ENCODE measurements around the gene NKAIN2.

Gene NKAIN2

DNA sequence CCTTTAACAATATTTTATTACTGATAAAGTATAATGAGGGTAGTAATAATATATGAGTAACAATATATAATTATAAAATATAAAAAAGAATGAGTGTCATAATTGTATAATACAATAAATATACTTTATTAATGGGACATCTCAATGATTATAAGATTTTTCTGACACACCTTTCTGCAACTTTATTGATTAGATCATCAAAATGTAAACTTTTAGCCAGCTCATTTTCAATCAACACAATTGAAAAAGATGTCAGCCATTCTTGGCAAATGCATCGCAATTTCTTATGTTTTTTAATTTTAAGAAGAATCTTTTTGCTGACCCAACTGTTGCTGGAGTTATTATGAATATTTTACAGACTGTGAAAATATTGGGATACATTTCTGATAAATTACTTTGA, 1026.2 kb downstream of the NKAIN2 start:
- TF ChIP-seq, protein P1, sequence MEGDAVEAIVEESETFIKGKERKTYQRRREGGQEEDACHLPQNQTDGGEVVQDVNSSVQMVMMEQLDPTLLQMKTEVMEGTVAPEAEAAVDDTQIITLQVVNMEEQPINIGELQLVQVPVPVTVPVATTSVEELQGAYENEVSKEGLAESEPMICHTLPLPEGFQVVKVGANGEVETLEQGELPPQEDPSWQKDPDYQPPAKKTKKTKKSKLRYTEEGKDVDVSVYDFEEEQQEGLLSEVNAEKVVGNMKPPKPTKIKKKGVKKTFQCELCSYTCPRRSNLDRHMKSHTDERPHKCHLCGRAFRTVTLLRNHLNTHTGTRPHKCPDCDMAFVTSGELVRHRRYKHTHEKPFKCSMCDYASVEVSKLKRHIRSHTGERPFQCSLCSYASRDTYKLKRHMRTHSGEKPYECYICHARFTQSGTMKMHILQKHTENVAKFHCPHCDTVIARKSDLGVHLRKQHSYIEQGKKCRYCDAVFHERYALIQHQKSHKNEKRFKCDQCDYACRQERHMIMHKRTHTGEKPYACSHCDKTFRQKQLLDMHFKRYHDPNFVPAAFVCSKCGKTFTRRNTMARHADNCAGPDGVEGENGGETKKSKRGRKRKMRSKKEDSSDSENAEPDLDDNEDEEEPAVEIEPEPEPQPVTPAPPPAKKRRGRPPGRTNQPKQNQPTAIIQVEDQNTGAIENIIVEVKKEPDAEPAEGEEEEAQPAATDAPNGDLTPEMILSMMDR (IDR thresholded peaks at IDR 0.05; ENCODE audit: low read depth, low read length): no peak
- no peak overlapping the region for H3K4me3 ChIP-seq (ENCODE audit: low read depth, low read length)

DNA sequence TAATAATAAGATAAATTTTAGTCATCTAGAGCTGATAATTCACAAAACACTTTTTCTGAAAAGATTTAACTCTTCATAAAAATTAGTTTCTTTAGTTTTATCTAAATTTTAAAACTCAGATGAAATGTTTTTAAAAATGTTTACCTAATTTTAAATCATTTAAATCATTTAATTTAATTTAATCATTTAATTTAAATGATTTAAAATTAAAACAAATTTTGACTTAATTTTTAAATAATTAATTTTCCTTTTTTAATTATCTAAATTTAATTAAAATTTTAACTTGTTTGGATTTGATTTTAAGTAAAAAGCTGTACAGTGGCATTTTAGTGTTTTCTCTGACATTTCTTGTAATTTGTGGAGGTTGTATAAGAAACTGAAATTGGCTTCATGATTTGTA, 1026.8 kb downstream of the NKAIN2 start:
- TF ChIP-seq, protein P1 (IDR thresholded peaks at IDR 0.05; ENCODE audit: low read depth, low read length): no peak
- no peak overlapping the region for H3K4me3 ChIP-seq (ENCODE audit: low read depth, low read length)

GRCh38 chr6:124854338-124854922, 1050.8 kb downstream of the NKAIN2 start:
- TF ChIP-seq, protein P1 (IDR thresholded peaks at IDR 0.05; ENCODE audit: low read depth, low read length): no peak
- no peak overlapping the region for H3K4me3 ChIP-seq (ENCODE audit: low read depth, low read length)

- TF ChIP-seq, protein P1 (IDR thresholded peaks at IDR 0.05; ENCODE audit: low read depth, low read length): no peak
- H3K4me3 ChIP-seq (ENCODE audit: low read depth, low read length): no peak overlapping the region
Observed at GRCh38 chr6:124857746-124858145, 1054.1 kb downstream of the NKAIN2 start.

GRCh38 chr6:124858564-124858963, 1054.9 kb downstream of the NKAIN2 start:
- TF ChIP-seq, protein P1 (IDR thresholded peaks at IDR 0.05; ENCODE audit: low read depth, low read length): no peak
- H3K4me3 ChIP-seq (ENCODE audit: low read depth, low read length): no peak overlapping the region

GRCh38 chr6:124859366-124859765, 1055.7 kb downstream of the NKAIN2 start:
- TF ChIP-seq, protein P1 (IDR thresholded peaks at IDR 0.05; ENCODE audit: low read depth, low read length): no peak
- H3K4me3 ChIP-seq (ENCODE audit: low read depth, low read length): no peak overlapping the region

GRCh38 chr6:124866040-124866439, 1062.4 kb downstream of the NKAIN2 start:
- TF ChIP-seq, protein P1 (IDR thresholded peaks at IDR 0.05; ENCODE audit: low read depth, low read length): no peak
- no peak overlapping the region for H3K4me3 ChIP-seq (ENCODE audit: low read depth, low read length)
